ENCODE measurements around the gene LIN7A.

- TF ChIP-seq, protein P1, sequence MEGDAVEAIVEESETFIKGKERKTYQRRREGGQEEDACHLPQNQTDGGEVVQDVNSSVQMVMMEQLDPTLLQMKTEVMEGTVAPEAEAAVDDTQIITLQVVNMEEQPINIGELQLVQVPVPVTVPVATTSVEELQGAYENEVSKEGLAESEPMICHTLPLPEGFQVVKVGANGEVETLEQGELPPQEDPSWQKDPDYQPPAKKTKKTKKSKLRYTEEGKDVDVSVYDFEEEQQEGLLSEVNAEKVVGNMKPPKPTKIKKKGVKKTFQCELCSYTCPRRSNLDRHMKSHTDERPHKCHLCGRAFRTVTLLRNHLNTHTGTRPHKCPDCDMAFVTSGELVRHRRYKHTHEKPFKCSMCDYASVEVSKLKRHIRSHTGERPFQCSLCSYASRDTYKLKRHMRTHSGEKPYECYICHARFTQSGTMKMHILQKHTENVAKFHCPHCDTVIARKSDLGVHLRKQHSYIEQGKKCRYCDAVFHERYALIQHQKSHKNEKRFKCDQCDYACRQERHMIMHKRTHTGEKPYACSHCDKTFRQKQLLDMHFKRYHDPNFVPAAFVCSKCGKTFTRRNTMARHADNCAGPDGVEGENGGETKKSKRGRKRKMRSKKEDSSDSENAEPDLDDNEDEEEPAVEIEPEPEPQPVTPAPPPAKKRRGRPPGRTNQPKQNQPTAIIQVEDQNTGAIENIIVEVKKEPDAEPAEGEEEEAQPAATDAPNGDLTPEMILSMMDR (IDR thresholded peaks at IDR 0.05), result no peak
- TF ChIP-seq POLR2A (IDR thresholded peaks at IDR 0.05), result no peak
These were observed 139.5 kb downstream of the LIN7A start for GRCh38 chr12:80798281-80798680.
